GM13976 (cell line): Measurements from ENCODE around the gene MRFAP1.

Experiments used
- DNase-seq: peaks from one replicate; pipeline ENCODE4 v3.0.0; 2012; ENCODE audit warnings: low spot score
- CTCF ChIP-seq: IDR thresholded peaks from 2 replicates; pipeline ENCODE4 v1.5.1; 2012; ENCODE audit warnings: borderline replicate concordance, mild to moderate bottlenecking; ENCODE audit not compliant: insufficient read depth; ENCODE audit errors: extremely low read depth, missing control alignments, control extremely low read depth
- in situ Hi-C: fragments of 300-500 bp; cut with MboI; formaldehyde crosslinking; loops from one replicate; pipeline ENCODE4 v1.12.0; 2022; ENCODE audit warnings: low sequenced_read_pairs, mixed read lengths, inconsistent platforms; ENCODE audit not compliant: unreplicated experiment

The MRFAP1 gene

GRCh38 chr4:6595897-6596537 is 44.5 kb upstream of the MRFAP1 start:
- in situ Hi-C loops, result no loop called here
- no peak for TF ChIP-seq CTCF
- no peak for DNase-seq

DNA sequence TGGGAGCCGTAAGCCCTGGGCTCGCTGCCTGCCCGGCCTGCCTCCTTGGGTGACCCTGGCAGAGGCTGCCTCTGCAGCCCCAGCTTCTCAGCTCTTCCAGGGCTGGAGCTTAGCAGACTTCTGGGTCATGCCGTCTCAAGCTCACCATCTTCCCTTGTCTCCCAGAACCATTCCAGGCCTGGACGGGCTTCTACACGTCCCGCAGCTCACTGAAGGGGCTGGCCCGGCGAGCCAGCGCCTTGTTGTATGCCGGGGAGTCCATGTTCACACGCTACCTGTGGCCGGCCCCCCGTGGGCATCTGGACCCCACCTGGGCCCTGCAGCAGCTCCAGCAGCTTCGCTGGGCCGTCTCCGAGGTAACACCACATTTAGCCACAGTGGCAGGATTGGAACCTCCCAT is 43.5 kb upstream of the MRFAP1 start:
- in situ Hi-C loops, result no loop called here
- no peak for TF ChIP-seq CTCF
- DNase-seq, result no peak

DNA sequence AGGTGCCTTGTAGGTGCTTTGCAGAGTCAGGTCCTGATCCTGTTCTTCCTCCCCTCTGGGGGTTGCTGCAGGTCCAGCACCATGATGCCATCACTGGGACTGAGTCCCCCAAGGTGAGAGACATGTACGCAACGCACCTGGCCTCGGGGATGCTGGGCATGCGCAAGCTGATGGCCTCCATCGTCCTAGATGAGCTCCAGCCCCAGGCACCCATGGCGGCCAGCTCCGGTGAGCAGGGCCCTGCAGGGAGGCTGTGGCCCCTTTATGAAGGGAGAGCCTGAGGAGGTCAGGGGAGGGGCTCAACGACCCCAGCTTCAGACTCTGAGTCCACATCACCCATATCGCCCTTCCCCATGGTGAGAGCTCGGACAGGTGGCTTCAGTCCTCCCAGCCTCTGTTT is 42.4 kb upstream of the MRFAP1 start:
- TF ChIP-seq CTCF, result no peak
- in situ Hi-C loops, result no loop called here
- no peak for DNase-seq

DNA sequence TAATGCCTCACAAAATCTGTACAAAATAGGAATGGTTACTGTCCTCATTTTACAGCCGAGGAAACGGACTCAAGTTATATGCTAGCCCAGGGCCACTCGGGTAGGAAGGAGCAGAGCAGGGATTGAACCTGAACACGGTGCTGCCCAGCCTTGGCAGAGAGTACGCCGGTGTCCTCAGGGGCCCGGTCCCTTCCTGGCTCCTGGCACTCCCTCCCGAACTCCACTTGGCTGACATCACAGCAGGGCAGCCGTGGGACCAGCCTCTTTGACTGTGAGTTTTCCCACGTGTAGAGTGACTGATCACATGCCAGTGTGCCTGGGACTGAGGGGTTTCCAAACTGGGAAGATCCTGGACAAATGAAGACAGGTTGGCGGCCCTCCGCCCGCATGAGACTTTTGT is 41.8 kb upstream of the MRFAP1 start:
- no peak for TF ChIP-seq CTCF
- in situ Hi-C loops, result no loop called here

GRCh38 chr4:6601661-6602250 is 38.7 kb upstream of the MRFAP1 start:
- DNase-seq, result no peak
- in situ Hi-C loops, result no loop called here
- TF ChIP-seq CTCF, result no peak

More for the DNA sequence above, 41.8 kb upstream of the MRFAP1 start:
- DNase-seq, result no peak

- no peak for DNase-seq
These were observed 38.2 kb upstream of the MRFAP1 start for GRCh38 chr4:6602289-6602688.

More at GRCh38 chr4:6602289-6602688, 38.2 kb upstream of the MRFAP1 start:
- in situ Hi-C loops, result no loop called here
- TF ChIP-seq CTCF, result no peak
